Vagina (tissue), 2 donors: ENCODE results near the gene PSTPIP2.

Source experiments
- POLR2AphosphoS5 ChIP-seq, 2 donors: sonication (generic); formaldehyde crosslinking; IDR thresholded peaks; one replicate each; pipeline ENCODE4 v1.9.0; 2017; ENCODE audit warnings: antibody characterized with exemption in 2 of 2, mild to moderate bottlenecking in 2 of 2, low read depth in 1 of 2; ENCODE audit not compliant: insufficient read depth in 1 of 2
- TF ChIP-seq, protein P1 (sequence below), 3 experiments: fragments of 450-650 bp in 2 of 3; fragments of 200-600 bp in 1 of 3; sonication (generic) in 1 of 3; IDR thresholded peaks; one replicate each; pipeline ENCODE4 v1.5.1; 2017 to 2019; ENCODE audit warnings: antibody characterized with exemption in 3 of 3, mild to moderate bottlenecking in 2 of 3, moderate library complexity in 2 of 3

DNA sequence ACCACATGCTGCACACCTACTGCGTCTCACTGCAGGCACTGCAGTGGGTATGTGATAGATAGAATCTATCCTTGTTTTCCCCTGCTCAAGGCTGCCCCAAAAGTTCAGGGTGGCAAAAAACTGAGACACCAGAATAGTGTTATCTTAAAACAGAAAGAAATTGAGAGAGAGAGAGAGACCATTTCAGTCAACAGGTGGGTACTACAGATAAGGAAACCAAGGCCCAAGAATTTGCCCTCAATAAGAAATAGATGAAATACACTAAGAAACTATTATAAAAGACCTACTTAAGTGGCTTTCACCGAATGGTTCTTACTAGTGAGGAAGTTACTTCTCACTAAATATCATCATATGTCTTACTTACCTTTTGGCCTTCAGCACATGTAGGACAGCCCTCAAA lies 132.8 kb downstream of the PSTPIP2 start:
- TF ChIP-seq, protein P1, sequence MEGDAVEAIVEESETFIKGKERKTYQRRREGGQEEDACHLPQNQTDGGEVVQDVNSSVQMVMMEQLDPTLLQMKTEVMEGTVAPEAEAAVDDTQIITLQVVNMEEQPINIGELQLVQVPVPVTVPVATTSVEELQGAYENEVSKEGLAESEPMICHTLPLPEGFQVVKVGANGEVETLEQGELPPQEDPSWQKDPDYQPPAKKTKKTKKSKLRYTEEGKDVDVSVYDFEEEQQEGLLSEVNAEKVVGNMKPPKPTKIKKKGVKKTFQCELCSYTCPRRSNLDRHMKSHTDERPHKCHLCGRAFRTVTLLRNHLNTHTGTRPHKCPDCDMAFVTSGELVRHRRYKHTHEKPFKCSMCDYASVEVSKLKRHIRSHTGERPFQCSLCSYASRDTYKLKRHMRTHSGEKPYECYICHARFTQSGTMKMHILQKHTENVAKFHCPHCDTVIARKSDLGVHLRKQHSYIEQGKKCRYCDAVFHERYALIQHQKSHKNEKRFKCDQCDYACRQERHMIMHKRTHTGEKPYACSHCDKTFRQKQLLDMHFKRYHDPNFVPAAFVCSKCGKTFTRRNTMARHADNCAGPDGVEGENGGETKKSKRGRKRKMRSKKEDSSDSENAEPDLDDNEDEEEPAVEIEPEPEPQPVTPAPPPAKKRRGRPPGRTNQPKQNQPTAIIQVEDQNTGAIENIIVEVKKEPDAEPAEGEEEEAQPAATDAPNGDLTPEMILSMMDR (IDR thresholded peaks at IDR 0.05) = no peak
- TF ChIP-seq POLR2AphosphoS5 (IDR thresholded peaks at IDR 0.05; ENCODE audit: insufficient read depth in 1 of 2, low read depth in 1 of 2) = no peak
